Brain microvascular endothelial cell (primary cell): Measurements from ENCODE around the gene USP32.

Experiments used
- DNase-seq: peaks from one replicate; pipeline ENCODE4 v3.0.0-alpha.2; 2020
- H3K27ac ChIP-seq: fragments of 250-450 bp; sonication (Bioruptor Pico); 2 replicates; pipeline ENCODE4 v1.5.1; 2020; ENCODE audit warnings: mild to moderate bottlenecking, moderate library complexity
- H3K27me3 ChIP-seq: fragments of 250-450 bp; sonication (Bioruptor Pico); replicated peaks from 2 replicates; pipeline ENCODE4 v1.5.1; 2020; ENCODE audit warnings: mild to moderate bottlenecking
- H3K36me3 ChIP-seq: fragments of 250-450 bp; sonication (Bioruptor Pico); replicated peaks from 2 replicates; pipeline ENCODE4 v1.5.1; 2020; ENCODE audit warnings: mild to moderate bottlenecking
- H3K4me3 ChIP-seq: 2 replicates; pipeline ENCODE4 v1.5.1; 2011; ENCODE audit warnings: low read depth, mild to moderate bottlenecking, control low read depth, low read length, moderate library complexity
- in situ Hi-C: cut with HindIII; loops from 2 replicates; pipeline ENCODE4 v1.10.0; 2017; ENCODE audit warnings: low sequenced_read_pairs, low pct_ligation_motif_present
- TF ChIP-seq, protein P1 (sequence below): IDR thresholded peaks from 2 replicates; pipeline ENCODE4 v1.5.1; 2011; ENCODE audit warnings: low read depth, mild to moderate bottlenecking, moderate library complexity, low read length, control low read depth, inconsistent platforms; ENCODE audit errors: missing control alignments

USP32 gene

GRCh38 chr17:60372790-60373483 is 19.0 kb downstream of the USP32 start:
- in situ Hi-C loops = no loop called here
- TF ChIP-seq, protein P1, sequence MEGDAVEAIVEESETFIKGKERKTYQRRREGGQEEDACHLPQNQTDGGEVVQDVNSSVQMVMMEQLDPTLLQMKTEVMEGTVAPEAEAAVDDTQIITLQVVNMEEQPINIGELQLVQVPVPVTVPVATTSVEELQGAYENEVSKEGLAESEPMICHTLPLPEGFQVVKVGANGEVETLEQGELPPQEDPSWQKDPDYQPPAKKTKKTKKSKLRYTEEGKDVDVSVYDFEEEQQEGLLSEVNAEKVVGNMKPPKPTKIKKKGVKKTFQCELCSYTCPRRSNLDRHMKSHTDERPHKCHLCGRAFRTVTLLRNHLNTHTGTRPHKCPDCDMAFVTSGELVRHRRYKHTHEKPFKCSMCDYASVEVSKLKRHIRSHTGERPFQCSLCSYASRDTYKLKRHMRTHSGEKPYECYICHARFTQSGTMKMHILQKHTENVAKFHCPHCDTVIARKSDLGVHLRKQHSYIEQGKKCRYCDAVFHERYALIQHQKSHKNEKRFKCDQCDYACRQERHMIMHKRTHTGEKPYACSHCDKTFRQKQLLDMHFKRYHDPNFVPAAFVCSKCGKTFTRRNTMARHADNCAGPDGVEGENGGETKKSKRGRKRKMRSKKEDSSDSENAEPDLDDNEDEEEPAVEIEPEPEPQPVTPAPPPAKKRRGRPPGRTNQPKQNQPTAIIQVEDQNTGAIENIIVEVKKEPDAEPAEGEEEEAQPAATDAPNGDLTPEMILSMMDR = no peak
- peak overlapping the region; percentile 76 for H3K27ac ChIP-seq
- H3K4me3 ChIP-seq = no peak overlapping the region
- peak; percentile 66 for DNase-seq
- H3K27me3 ChIP-seq = no peaks in the 10 kb centered on the region
- H3K36me3 ChIP-seq = no peaks in the 10 kb centered on the region

DNA sequence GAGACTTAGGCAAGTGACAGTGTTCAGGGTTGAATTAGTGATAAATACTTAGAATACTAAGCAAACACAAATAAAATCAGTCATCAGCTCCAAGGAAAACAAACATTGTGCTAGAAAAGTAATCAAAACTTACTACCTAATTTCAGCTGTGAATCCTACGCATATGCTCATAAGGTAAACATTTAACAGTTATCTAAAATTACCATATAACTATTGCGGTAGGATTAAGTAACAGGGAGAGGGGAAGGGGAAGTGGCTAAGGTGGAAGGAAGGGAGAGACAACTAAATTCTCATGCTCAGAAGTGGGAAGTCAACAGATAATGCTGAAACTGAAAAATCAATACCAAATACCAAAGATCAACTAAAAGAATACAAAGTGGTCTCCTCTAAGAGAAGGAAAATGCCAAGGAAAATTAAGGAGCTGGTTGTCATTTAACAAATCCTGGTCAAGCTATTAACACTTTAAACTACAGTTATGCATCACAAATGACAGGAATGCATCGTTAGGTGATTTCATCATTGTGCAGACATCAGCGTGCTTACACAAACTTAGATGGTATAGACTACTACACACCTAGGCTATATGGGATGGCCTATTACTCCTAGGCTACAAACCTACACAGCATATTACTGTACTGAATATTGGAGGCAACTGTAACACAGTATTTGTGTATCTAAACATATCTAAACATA is 20.0 kb downstream of the USP32 start:
- Histone ChIP-seq H3K36me3 (no peaks in the 10 kb centered on the region), H3K4me3 (no peak overlapping the region), H3K27ac (no peak overlapping the region), H3K27me3 (no peaks in the 10 kb centered on the region)
- TF ChIP-seq, protein P1 = no peak
- DNase-seq = no peak
- in situ Hi-C loops = no loop called here

DNA sequence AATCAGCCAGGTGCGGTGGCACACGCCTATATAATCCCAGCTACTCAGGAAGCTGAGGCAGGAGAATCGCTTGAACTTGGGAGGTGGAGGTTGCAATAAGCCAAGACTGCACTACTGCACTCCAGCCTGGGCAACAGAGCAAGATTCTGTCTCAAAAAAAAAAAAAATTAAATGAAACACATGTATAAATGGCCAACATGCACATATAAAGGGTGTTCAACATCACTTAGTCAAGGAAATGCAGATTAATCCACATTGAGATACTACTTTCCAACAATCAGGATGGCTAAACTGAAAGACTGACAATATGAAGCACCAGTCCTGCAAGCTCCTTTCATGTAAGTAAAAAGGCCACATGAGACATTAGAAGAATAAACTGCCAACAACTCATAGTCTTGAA is 20.5 kb downstream of the USP32 start:
- H3K27ac ChIP-seq = no peak overlapping the region
- no peak overlapping the region for H3K4me3 ChIP-seq
- in situ Hi-C loops = no loop called here
- no peak for DNase-seq
- H3K27me3 ChIP-seq = no peaks in the 10 kb centered on the region
- TF ChIP-seq, protein P1 = no peak
- H3K36me3 ChIP-seq = no peaks in the 10 kb centered on the region

GRCh38 chr17:60369727-60370126 is 22.2 kb downstream of the USP32 start:
- Histone ChIP-seq H3K36me3 (no peaks in the 10 kb centered on the region), H3K27ac (no peak overlapping the region), H3K4me3 (no peak overlapping the region), H3K27me3 (no peaks in the 10 kb centered on the region)
- in situ Hi-C loops = no loop called here
- DNase-seq = no peak
- TF ChIP-seq, protein P1 = no peak

- no peaks in the 10 kb centered on the region for H3K36me3 ChIP-seq
- H3K4me3 ChIP-seq = no peak overlapping the region
- in situ Hi-C loops = no loop called here
- TF ChIP-seq, protein P1 = no peak
- H3K27ac ChIP-seq = no peak overlapping the region
- DNase-seq = no peak
- H3K27me3 ChIP-seq = no peaks in the 10 kb centered on the region
These were observed 28.1 kb downstream of the USP32 start for GRCh38 chr17:60363700-60364405.
